Renal cortex interstitium (tissue), 15 donors: ENCODE data around the gene RAB4B. TPM values are rescaled to one million over a fixed set of nuclear protein-coding genes. Genes with fewer than 3 reads are reported as not detected.
"Not testable (repeated sequence)": the region's sequence is repeated elsewhere in the genome, so short reads cannot be mapped to it uniquely, and the experiment has no call there.

Experiments
- DNase-seq, 11 donors: peaks; one replicate each; pipeline ENCODE4 v3.0.0-alpha.2; 2013; ENCODE audit warnings: low read depth in 9 of 11, low spot score in 4 of 11; ENCODE audit errors: extremely low read depth in 1 of 11
- long read RNA-seq, 16 experiments: transcript quantifications; one replicate each; lab custom pipeline, GENCODE V29; 2026
- polyA plus RNA-seq, 3 donors: library from polyadenylated mRNA; unstranded; fragments of 120-200 nt; gene quantifications; one replicate each; pipeline ENCODE4 v1.2.1, GENCODE V29; 2013; ENCODE audit not compliant: insufficient read length in 3 of 3

RAB4B gene
- polyA plus RNA-seq, result 10 to 100 TPM in 2 of 3 donors, 1 to 10 TPM in 1; 7.0 to 13.5 (median 12.6) TPM
- long read RNA-seq, donor 1, partial matches to known transcripts, result 0 of 3 reads
- long read RNA-seq, donor 1, other reads (novel, unspliced or antisense), result 0 of 3 reads
- long read RNA-seq, donor 2, partial matches to known transcripts, result 0 of 5 reads
- long read RNA-seq, donor 2, other reads (novel, unspliced or antisense), result 0 of 5 reads
- long read RNA-seq, donor 3, transcript RAB4B-201 (8 exons, 1,133 nt), result major isoform, 7 of 9 reads
- long read RNA-seq, donor 3, partial matches to known transcripts, result 0 of 9 reads
- long read RNA-seq, donor 3, other reads (novel, unspliced or antisense), result 0 of 9 reads
- long read RNA-seq, donor 4, transcript RAB4B-201 (8 exons, 1,133 nt), result major isoform, 5 of 5 reads
- long read RNA-seq, donor 4, partial matches to known transcripts, result 0 of 5 reads
- long read RNA-seq, donor 4, other reads (novel, unspliced or antisense), result 0 of 5 reads
- long read RNA-seq, donor 5, transcript RAB4B-201 (8 exons, 1,133 nt), result major isoform, 13 of 23 reads
- long read RNA-seq, donor 5, transcript RAB4B-205 (3 exons, 1,728 nt), result minor isoform, 10 of 23 reads
- long read RNA-seq, donor 5, partial matches to known transcripts, result 0 of 23 reads
- long read RNA-seq, donor 5, other reads (novel, unspliced or antisense), result 0 of 23 reads
- long read RNA-seq, donor 6, partial matches to known transcripts, result 0 of 7 reads
- long read RNA-seq, donor 6, other reads (novel, unspliced or antisense), result 0 of 7 reads
- long read RNA-seq, donor 7, partial matches to known transcripts, result 0 of 6 reads
- long read RNA-seq, donor 7, other reads (novel, unspliced or antisense), result 0 of 6 reads
- long read RNA-seq, donor 8, transcript RAB4B-201 (8 exons, 1,133 nt), result major isoform, 9 of 10 reads
- long read RNA-seq, donor 8, partial matches to known transcripts, result 0 of 10 reads
- long read RNA-seq, donor 8, other reads (novel, unspliced or antisense), result 0 of 10 reads
- long read RNA-seq, donor 9, transcript RAB4B-201 (8 exons, 1,133 nt), result major isoform, 5 of 8 reads
- long read RNA-seq, donor 9, partial matches to known transcripts, result 0 of 8 reads
- long read RNA-seq, donor 9, other reads (novel, unspliced or antisense), result 0 of 8 reads
- long read RNA-seq, donor 10, transcript RAB4B-201 (8 exons, 1,133 nt), result major isoform, 7 of 9 reads
- long read RNA-seq, donor 10, partial matches to known transcripts, result 0 of 9 reads
- long read RNA-seq, donor 10, other reads (novel, unspliced or antisense), result 0 of 9 reads
- long read RNA-seq, donor 11, partial matches to known transcripts, result 0 of 5 reads
- long read RNA-seq, donor 11, other reads (novel, unspliced or antisense), result 0 of 5 reads
- long read RNA-seq, donor 12, result 0 reads
- long read RNA-seq, donor 13, transcript RAB4B-201 (8 exons, 1,133 nt), result major isoform, 10 of 13 reads
- long read RNA-seq, donor 13, partial matches to known transcripts, result 0 of 13 reads
- long read RNA-seq, donor 13, other reads (novel, unspliced or antisense), result 0 of 13 reads
- long read RNA-seq, donor 14, transcript RAB4B-201 (8 exons, 1,133 nt), result major isoform, 6 of 7 reads
- long read RNA-seq, donor 14, partial matches to known transcripts, result 0 of 7 reads
- long read RNA-seq, donor 14, other reads (novel, unspliced or antisense), result 0 of 7 reads
- long read RNA-seq, donor 15, partial matches to known transcripts, result 0 of 2 reads
- long read RNA-seq, donor 15, other reads (novel, unspliced or antisense), result 0 of 2 reads
- long read RNA-seq, donor 16, transcript RAB4B-205 (3 exons, 1,728 nt), result minor isoform, 8 of 23 reads
- long read RNA-seq, donor 16, transcript RAB4B-201 (8 exons, 1,133 nt), result major isoform, 15 of 23 reads
- long read RNA-seq, donor 16, partial matches to known transcripts, result 0 of 23 reads
- long read RNA-seq, donor 16, other reads (novel, unspliced or antisense), result 0 of 23 reads

- DNase-seq, result peak; percentile 98 to 100 (median 100)
These were observed at the start of gene RAB4B for GRCh38 chr19:40777937-40778705. TSS of gene RAB4B (plus strand) at chr19:40778247. CDS start at chr19:40778376, 129 bp downstream.

GRCh38 chr19:40730065-40730464 is 48.0 kb upstream of the RAB4B start:
- not testable (repeated sequence) for DNase-seq

- DNase-seq, result not testable (repeated sequence)
These were observed 45.7 kb upstream of the RAB4B start for GRCh38 chr19:40732304-40732703.

- no peak for DNase-seq
These were observed 44.9 kb upstream of the RAB4B start for GRCh38 chr19:40733149-40733548.

- DNase-seq, result no peak
These were observed 42.9 kb upstream of the RAB4B start for GRCh38 chr19:40735013-40735771.

- no peak for DNase-seq
These were observed 41.4 kb upstream of the RAB4B start for GRCh38 chr19:40736661-40737060.

GRCh38 chr19:40737102-40737644 is 40.9 kb upstream of the RAB4B start:
- no peak for DNase-seq

- DNase-seq, result no peak
These were observed 38.8 kb upstream of the RAB4B start for GRCh38 chr19:40739030-40739839.

GRCh38 chr19:40739871-40740703 is 38.0 kb upstream of the RAB4B start:
- DNase-seq, result no peak

GRCh38 chr19:40740747-40741146 is 37.3 kb upstream of the RAB4B start:
- no peak for DNase-seq

- no peak for DNase-seq
These were observed 36.3 kb upstream of the RAB4B start for GRCh38 chr19:40741527-40742390.

GRCh38 chr19:40742477-40742876 is 35.6 kb upstream of the RAB4B start:
- no peak for DNase-seq

GRCh38 chr19:40742886-40743285 is 35.2 kb upstream of the RAB4B start:
- no peak for DNase-seq

GRCh38 chr19:40743926-40744325 is 34.1 kb upstream of the RAB4B start:
- DNase-seq, result no peak
